ENCODE measurements around the gene DDX47. TPM values are rescaled to one million over a fixed set of nuclear protein-coding genes. Genes with fewer than 3 reads are reported as not detected.

The DDX47 gene
- total RNA-seq, 1 experiment from 2014 or later: 64.8 TPM

GRCh38 chr12:12819221-12819620 lies 6.1 kb downstream of the DDX47 start (continued):
- TF ChIP-seq NFE2L1 (CRISPR knock-in tag; IDR thresholded peaks at IDR 0.05) (no peak), USF1 (CRISPR knock-in tag; IDR thresholded peaks at IDR 0.05) (no peak), GTF2I (CRISPR knock-in tag; conservative IDR thresholded peaks at IDR 0.05) (no peak), SMAD4 (CRISPR knock-in tag; IDR thresholded peaks at IDR 0.05) (no peak)

GRCh38 chr12:12819752-12820311 lies 6.7 kb downstream of the DDX47 start:
- Mint-ChIP-seq H3K36me3 (peaks cover 72% of the 10 kb centered on the region), H3K27ac (peak overlapping the region; percentile 17; the same call in 1 of the 2 replicates), H3K9me3 (no peaks in the 10 kb centered on the region), H3K4me1 (peaks cover 7% of the 10 kb centered on the region; the same call in 1 of the 2 replicates), H3K4me3 (no peak overlapping the region), H3K27me3 (ENCODE audit: low read depth) (no peaks in the 10 kb centered on the region)
- POLR2A ChIA-PET: no interaction called here
- DNase-seq (ENCODE audit: low spot score): no peak
- no peak for ATAC-seq
- CTCF ChIA-PET: no interaction called here
- TF ChIP-seq ZNF281 (CRISPR knock-in tag; IDR thresholded peaks at IDR 0.05) (no peak), FOXJ3 (CRISPR knock-in tag; IDR thresholded peaks at IDR 0.05; ENCODE audit: borderline replicate concordance) (no peak), PRDM15 (CRISPR knock-in tag; IDR thresholded peaks at IDR 0.05) (no peak), TEAD4 (CRISPR knock-in tag; IDR thresholded peaks at IDR 0.05) (no peak), ZNF416 (CRISPR knock-in tag; IDR thresholded peaks at IDR 0.05) (no peak), E2F1 (CRISPR knock-in tag; IDR thresholded peaks at IDR 0.05) (no peak), NFATC4 (CRISPR knock-in tag; IDR thresholded peaks at IDR 0.05) (no peak), ZNF512 (CRISPR knock-in tag; IDR thresholded peaks at IDR 0.05; ENCODE audit: borderline replicate concordance) (no peak), FOXK1 (CRISPR knock-in tag; IDR thresholded peaks at IDR 0.05) (no peak), ZNF532 (CRISPR knock-in tag; IDR thresholded peaks at IDR 0.05; ENCODE audit: borderline replicate concordance) (no peak), CREM (CRISPR knock-in tag; IDR thresholded peaks at IDR 0.05) (no peak), CTCF (IDR thresholded peaks at IDR 0.05) (no peak), SMAD4 (CRISPR knock-in tag; IDR thresholded peaks at IDR 0.05) (no peak), NR3C1 (CRISPR knock-in tag; conservative IDR thresholded peaks at IDR 0.05; ENCODE audit: low read depth) (no peak), ZBTB21 (CRISPR knock-in tag; IDR thresholded peaks at IDR 0.05; ENCODE audit: borderline replicate concordance) (no peak), IRF2 (CRISPR knock-in tag; IDR thresholded peaks at IDR 0.05; ENCODE audit: borderline replicate concordance, low read depth) (no peak), RORB (CRISPR knock-in tag; IDR thresholded peaks at IDR 0.05) (no peak), GTF2I (CRISPR knock-in tag; conservative IDR thresholded peaks at IDR 0.05) (no peak)

Data from WTC11 (cell line).